CD4-positive, alpha-beta T cell (primary cell): Measurements from ENCODE around the gene ZNF280C. TPM values are rescaled to one million over a fixed set of nuclear protein-coding genes. Genes with fewer than 3 reads are reported as not detected.
A peak's percentile ranks its signal among the peaks of the same experiment; 100 is the strongest.

Experiments used
- ATAC-seq: fragments of 200-7000 bp; cut with Tn5 transposase; one replicate; pipeline ENCODE4 v1.10.0; 2022; ENCODE audit warnings: mild to moderate bottlenecking; ENCODE audit not compliant: poor library complexity
- CTCF ChIA-PET: fragments of 350-600 bp; sonication (Branson Sonifier 250); formaldehyde crosslinking; loops from one replicate; lab custom pipeline; 2021; ENCODE audit warnings: antibody characterized with exemption, inconsistent platforms; lab: Charles Lee
- POLR2A ChIA-PET: fragments of 350-600 bp; sonication (Branson Sonifier 250); formaldehyde crosslinking; loops from one replicate; lab custom pipeline; 2021; ENCODE audit warnings: antibody characterized with exemption, inconsistent platforms; lab: Charles Lee
- DNase-seq, 14 experiments: peaks; one replicate each; pipeline ENCODE4 v3.0.0-alpha.2; 2013 to 2020; ENCODE audit warnings: mixed read lengths in 2 of 14
- H3K27ac ChIP-seq, 2 donors: one replicate each; pipeline versions ENCODE4 v1.5.1 to v1.7.0; 2013; ENCODE audit warnings: low read length in 2 of 2, low read depth in 1 of 2, mild to moderate bottlenecking in 1 of 2
- H3K27me3 ChIP-seq, 2 experiments: 1 replicate in 1 of 2; 2 replicates in 1 of 2; pipeline versions ENCODE4 v1.6.1 to v1.7.0; 2013; ENCODE audit warnings: low read length in 2 of 2, control low read depth in 1 of 2, mild to moderate bottlenecking in 1 of 2, moderate library complexity in 1 of 2; ENCODE audit not compliant: insufficient read depth in 2 of 2, control insufficient read depth in 1 of 2
- H3K36me3 ChIP-seq: one replicate; pipeline ENCODE4 v1.6.1; 2013; ENCODE audit warnings: low read length, control low read depth; ENCODE audit not compliant: insufficient read depth
- H3K4me1 ChIP-seq: one replicate; pipeline ENCODE4 v1.6.1; 2013; ENCODE audit warnings: low read length, control low read depth; ENCODE audit not compliant: insufficient read depth
- H3K4me3 ChIP-seq: one replicate; pipeline ENCODE4 v1.5.1; 2013; ENCODE audit warnings: mild to moderate bottlenecking, low read length, moderate library complexity
- H3K9me3 ChIP-seq, 2 experiments: 1 replicate in 1 of 2; 2 replicates in 1 of 2; pipeline versions ENCODE4 v1.6.1 to v1.7.0; 2013; ENCODE audit warnings: low read length in 2 of 2, mild to moderate bottlenecking in 2 of 2, control low read depth in 1 of 2, moderate library complexity in 1 of 2; ENCODE audit not compliant: control insufficient read depth in 1 of 2, insufficient read depth in 1 of 2
- H3K27ac Mint-ChIP-seq: one replicate; pipeline ENCODE4 v1.8.0; 2020; ENCODE audit warnings: mixed read lengths
- H3K27me3 Mint-ChIP-seq: one replicate; pipeline ENCODE4 v1.8.0; 2021; ENCODE audit warnings: mixed read lengths
- H3K36me3 Mint-ChIP-seq: one replicate; pipeline ENCODE4 v1.8.0; 2021; ENCODE audit warnings: low read depth, mixed read lengths
- H3K4me1 Mint-ChIP-seq: one replicate; pipeline ENCODE4 v1.8.0; 2021; ENCODE audit warnings: low read depth, mixed read lengths
- H3K4me3 Mint-ChIP-seq: one replicate; pipeline ENCODE4 v1.8.0; 2020; ENCODE audit warnings: mild to moderate bottlenecking, mixed read lengths
- H3K9me3 Mint-ChIP-seq: one replicate; pipeline ENCODE4 v1.8.0; 2020; ENCODE audit warnings: mixed read lengths
- CTCF ChIP-seq: fragments of 200-600 bp; IDR thresholded peaks from one replicate; pipeline ENCODE4 v1.8.0; 2022; ENCODE audit warnings: antibody characterized with exemption, mild to moderate bottlenecking
- intact Hi-C, 2 experiments: fragments of 100-400 bp; cut with DNase I in 1 of 2; cut with micrococcal nuclease in 1 of 2; formaldehyde crosslinking; loops; one replicate each; pipeline versions ENCODE4 v1.15.1 to v1.9.0; 2023 to 2025; cut with DNase I, micrococcal nuclease
- total RNA-seq, 174 experiments: library from RNA in 2 of 174; stranded (reverse) in 2 of 174; gene quantifications; one replicate each; pipeline ENCODE4 v1.2.3 and lab custom pipeline; 2021 to 2026

ZNF280C gene
- total RNA-seq, 2 experiments from 2014 or later = 3.7 to 4.2 TPM

GRCh38 chrX:130267956-130268448 lies 697 bp downstream of the ZNF280C start:
- peaks cover 19% of the 10 kb centered on the region for H3K4me1 Mint-ChIP-seq
- Histone ChIP-seq H3K36me3 (no peaks in the 10 kb centered on the region), H3K27me3 (no peaks in the 10 kb centered on the region), H3K4me1 (peaks cover 4% of the 10 kb centered on the region), H3K27ac (peak overlapping the region; percentile 29 to 69), H3K9me3 (peaks cover 0 to 3% of the 10 kb centered on the region in 2 experiments), H3K4me3 (peak overlapping the region; percentile 77)
- ATAC-seq (no peak), DNase-seq (no peak)
- no peak for TF ChIP-seq CTCF
- ChIA-PET CTCF (no interaction called here), POLR2A (interaction anchor here (0.6 to 1.2 kb wide), 3 partner anchors 17 to 593 kb away, joined by 3 read pairs; partner anchors contain the start of gene SLC25A14)
- peak overlapping the region; percentile 84 for H3K27ac Mint-ChIP-seq
- H3K36me3 Mint-ChIP-seq = peaks cover 6% of the 10 kb centered on the region
- H3K27me3 Mint-ChIP-seq = no peaks in the 10 kb centered on the region
- no peaks in the 10 kb centered on the region for H3K9me3 Mint-ChIP-seq
- intact Hi-C loops = loop anchor here (2.0 to 5.0 kb wide), 3 partner anchors 71 to 137 kb away; partner anchors contain the start of genes RAB33A (in 1 of the 2) and SLC25A14 (in 1 of the 2)
- H3K4me3 Mint-ChIP-seq = peak overlapping the region; percentile 91

GRCh38 chrX:130264573-130264972 lies 4.1 kb downstream of the ZNF280C start:
- no peak for TF ChIP-seq CTCF
- peaks cover 10% of the 10 kb centered on the region for H3K36me3 Mint-ChIP-seq
- peaks cover 19% of the 10 kb centered on the region for H3K4me1 Mint-ChIP-seq
- H3K36me3 ChIP-seq = no peaks in the 10 kb centered on the region
- intact Hi-C loops = no loop called here
- no peak for ATAC-seq
- peaks cover 0 to 3% of the 10 kb centered on the region in 2 experiments for H3K9me3 ChIP-seq
- ChIA-PET POLR2A (no interaction called here), CTCF (interaction anchor here (0.6 kb wide), 1 partner anchor 172 kb away, joined by 4 read pairs; no protein-coding TSS in a partner anchor)
- H3K4me1 ChIP-seq = peaks cover 4% of the 10 kb centered on the region
- H3K4me3 Mint-ChIP-seq = no peak overlapping the region
- no peaks in the 10 kb centered on the region for H3K27me3 Mint-ChIP-seq
- no peak overlapping the region for H3K4me3 ChIP-seq
- no peaks in the 10 kb centered on the region for H3K9me3 Mint-ChIP-seq
- H3K27ac ChIP-seq = no peak overlapping the region
- H3K27me3 ChIP-seq = no peaks in the 10 kb centered on the region
- no peak for DNase-seq
- no peak overlapping the region for H3K27ac Mint-ChIP-seq

GRCh38 chrX:130263016-130263415 lies 5.7 kb downstream of the ZNF280C start:
- no peaks in the 10 kb centered on the region for H3K27me3 ChIP-seq
- Mint-ChIP-seq H3K27me3 (no peaks in the 10 kb centered on the region), H3K4me3 (no peak overlapping the region), H3K36me3 (peaks cover 4% of the 10 kb centered on the region), H3K27ac (no peak overlapping the region), H3K4me1 (peaks cover 18% of the 10 kb centered on the region), H3K9me3 (no peaks in the 10 kb centered on the region)
- H3K4me3 ChIP-seq = no peak overlapping the region
- H3K36me3 ChIP-seq = no peaks in the 10 kb centered on the region
- no peak for TF ChIP-seq CTCF
- ChIA-PET POLR2A (no interaction called here), CTCF (no interaction called here)
- no peak for ATAC-seq
- no peaks in the 10 kb centered on the region for H3K9me3 ChIP-seq
- intact Hi-C loops = no loop called here
- H3K4me1 ChIP-seq = peaks cover 2% of the 10 kb centered on the region
- no peak for DNase-seq
- H3K27ac ChIP-seq = no peak overlapping the region
